Esophagus muscularis mucosa (tissue), 4 donors: ENCODE results near the gene BANK1. TPM values are rescaled to one million over a fixed set of nuclear protein-coding genes. Genes with fewer than 3 reads are reported as not detected.

Source experiments
- DNase-seq: peaks from one replicate; pipeline ENCODE4 v3.0.0-alpha.2; 2017; ENCODE audit errors: extremely low spot score
- H3K27ac ChIP-seq, 4 donors: fragments of 200-600 bp; sonication (generic); replicated peaks in 1 of 4; 1 replicate in 3 of 4; 2 replicates in 1 of 4; pipeline ENCODE4 v1.5.1; 2016 to 2019; ENCODE audit warnings: mild to moderate bottlenecking in 1 of 4
- H3K27me3 ChIP-seq, 4 donors: fragments of 200-600 bp; sonication (generic); one replicate each; pipeline versions ENCODE4 v1.5.1 to v1.6.0; 2016 to 2019
- H3K36me3 ChIP-seq, 4 donors: fragments of 200-600 bp; sonication (generic); one replicate each; pipeline ENCODE4 v1.5.1; 2016 to 2019
- H3K4me1 ChIP-seq, 4 donors: fragments of 200-600 bp; sonication (generic); one replicate each; pipeline ENCODE4 v1.5.1; 2016 to 2019
- H3K4me3 ChIP-seq, 4 donors: fragments of 200-600 bp; sonication (generic); 1 replicate in 2 of 4; 2 replicates in 2 of 4; pipeline ENCODE4 v1.5.1; 2016 to 2019; ENCODE audit warnings: mild to moderate bottlenecking in 4 of 4, moderate library complexity in 1 of 4
- H3K9me3 ChIP-seq, 4 donors: fragments of 200-600 bp; sonication (generic); 1 replicate in 3 of 4; 2 replicates in 1 of 4; pipeline ENCODE4 v1.5.1; 2016 to 2019
- EP300 ChIP-seq: sonication (generic); formaldehyde crosslinking; IDR thresholded peaks from one replicate; pipeline ENCODE4 v1.6.1; 2017; ENCODE audit warnings: antibody characterized with exemption
- POLR2A ChIP-seq: fragments of 450-650 bp; IDR thresholded peaks from one replicate; pipeline ENCODE4 v1.6.1; 2017; ENCODE audit warnings: antibody characterized with exemption, moderate library complexity, mild to moderate bottlenecking, low read depth
- POLR2AphosphoS5 ChIP-seq, 2 donors: sonication (generic); formaldehyde crosslinking; IDR thresholded peaks; one replicate each; pipeline ENCODE4 v1.6.1; 2017; ENCODE audit warnings: antibody characterized with exemption in 2 of 2
- WGBS: methylation state at CpG from one replicate; pipeline ENCODE4 v1.1.5; 2018; 5-methylcytosine and 5-hydroxymethylcytosine counted together
- intact Hi-C: fragments of 100-400 bp; cut with DNase I; formaldehyde crosslinking; loops from one replicate; pipeline ENCODE4 v1.15.1; 2023
- total RNA-seq, 4 donors: library from RNA; depleted of rRNA; stranded (reverse); fragments of >200 nt; gene quantifications; one replicate each; pipeline versions ENCODE4 v1.1.0 to v1.2.1, GENCODE V29; 2016
- TF ChIP-seq, protein P1 (sequence below), 3 experiments: fragments of 200-600 bp in 2 of 3; fragments of 450-650 bp in 1 of 3; sonication (generic) in 2 of 3; IDR thresholded peaks; one replicate each; pipeline ENCODE4 v1.5.1; 2017 to 2019; ENCODE audit warnings: antibody characterized with exemption in 3 of 3, mild to moderate bottlenecking in 2 of 3, moderate library complexity in 1 of 3

Gene BANK1
- total RNA-seq, 4 donors from 2014 or later: 0.45 to 2.7 (median 0.96) TPM

DNA sequence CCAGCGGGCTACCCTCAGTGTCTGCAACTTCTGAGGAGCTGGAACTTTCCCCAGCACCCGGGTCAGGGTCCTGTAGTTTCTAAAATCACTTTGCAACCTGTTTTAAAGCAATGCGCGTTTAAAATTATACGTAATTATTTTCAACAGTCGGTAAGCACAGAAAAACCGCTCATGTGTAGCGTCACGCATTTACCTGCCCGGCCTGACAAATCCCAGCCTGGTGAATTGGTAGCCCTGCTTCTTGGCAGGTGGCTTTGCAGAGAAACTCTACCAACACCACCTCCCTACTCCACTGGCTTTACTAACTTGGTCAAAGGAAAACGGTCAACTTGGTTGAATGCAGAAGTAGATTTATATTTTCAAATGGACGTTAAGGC lies 640 bp downstream of the BANK1 start:
- Histone ChIP-seq H3K9me3 (peaks cover 0 to 5% (median 0%) of the 10 kb centered on the region in 4 donors), H3K27me3 (peaks cover 0 to 5% (median 0%) of the 10 kb centered on the region in 4 donors), H3K4me3 (peak overlapping the region; percentile 56 to 65 (median 60)), H3K27ac (peak overlapping the region in 3 of 4 donors; percentile 44 to 68 (median 52)), H3K4me1 (peaks cover 0 to 14% (median 11%) of the 10 kb centered on the region in 4 donors), H3K36me3 (no peaks in the 10 kb centered on the region)
- no peak for TF ChIP-seq EP300
- TF ChIP-seq POLR2A: no peak
- TF ChIP-seq POLR2AphosphoS5 (IDR thresholded peaks at IDR 0.05): no peak
- TF ChIP-seq, protein P1, sequence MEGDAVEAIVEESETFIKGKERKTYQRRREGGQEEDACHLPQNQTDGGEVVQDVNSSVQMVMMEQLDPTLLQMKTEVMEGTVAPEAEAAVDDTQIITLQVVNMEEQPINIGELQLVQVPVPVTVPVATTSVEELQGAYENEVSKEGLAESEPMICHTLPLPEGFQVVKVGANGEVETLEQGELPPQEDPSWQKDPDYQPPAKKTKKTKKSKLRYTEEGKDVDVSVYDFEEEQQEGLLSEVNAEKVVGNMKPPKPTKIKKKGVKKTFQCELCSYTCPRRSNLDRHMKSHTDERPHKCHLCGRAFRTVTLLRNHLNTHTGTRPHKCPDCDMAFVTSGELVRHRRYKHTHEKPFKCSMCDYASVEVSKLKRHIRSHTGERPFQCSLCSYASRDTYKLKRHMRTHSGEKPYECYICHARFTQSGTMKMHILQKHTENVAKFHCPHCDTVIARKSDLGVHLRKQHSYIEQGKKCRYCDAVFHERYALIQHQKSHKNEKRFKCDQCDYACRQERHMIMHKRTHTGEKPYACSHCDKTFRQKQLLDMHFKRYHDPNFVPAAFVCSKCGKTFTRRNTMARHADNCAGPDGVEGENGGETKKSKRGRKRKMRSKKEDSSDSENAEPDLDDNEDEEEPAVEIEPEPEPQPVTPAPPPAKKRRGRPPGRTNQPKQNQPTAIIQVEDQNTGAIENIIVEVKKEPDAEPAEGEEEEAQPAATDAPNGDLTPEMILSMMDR (IDR thresholded peaks at IDR 0.05): no peak
- no peak for DNase-seq
- intact Hi-C loops: no loop called here
- WGBS: 40% methylated on average over 12 of the region's 12 CpGs

DNA sequence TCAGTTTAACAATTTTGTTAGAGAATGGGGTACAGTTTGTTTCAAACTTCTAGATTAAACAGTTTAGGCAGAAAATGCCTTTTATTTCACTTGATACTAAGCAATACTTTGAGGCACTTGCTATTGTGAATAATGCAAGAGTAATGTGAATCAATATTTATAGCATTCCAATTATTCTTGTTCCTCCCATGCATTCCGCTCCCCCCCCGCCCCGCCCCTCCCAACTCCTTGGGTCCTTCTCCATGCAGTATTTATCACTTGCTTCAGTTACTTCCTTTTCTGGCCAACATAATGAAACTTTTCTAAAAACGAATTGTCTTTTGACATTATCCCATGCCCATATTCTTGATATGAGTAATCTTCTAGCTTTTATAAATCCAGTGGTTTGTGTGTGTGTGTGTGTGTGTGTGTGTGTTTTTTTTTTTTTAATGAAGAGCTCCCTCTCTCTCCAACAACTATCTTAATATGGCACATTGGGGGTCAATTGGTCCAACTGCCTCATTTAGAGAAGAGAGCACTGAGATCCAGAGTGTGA lies 1.6 kb downstream of the BANK1 start:
- intact Hi-C loops: no loop called here
- peaks cover 0 to under 1% (median 0%) of the 10 kb centered on the region in 4 donors for H3K9me3 ChIP-seq
- DNase-seq: no peak
- H3K4me3 ChIP-seq: no peak overlapping the region
- peaks cover 0 to 5% (median 0%) of the 10 kb centered on the region in 4 donors for H3K27me3 ChIP-seq
- TF ChIP-seq POLR2A (no peak), POLR2AphosphoS5 (IDR thresholded peaks at IDR 0.05) (no peak), EP300 (no peak)
- TF ChIP-seq, protein P1 (IDR thresholded peaks at IDR 0.05): no peak
- 76% methylated on average over 4 of the region's 4 CpGs for WGBS
- peaks cover 0 to 14% (median 11%) of the 10 kb centered on the region in 4 donors for H3K4me1 ChIP-seq
- no peaks in the 10 kb centered on the region for H3K36me3 ChIP-seq
- H3K27ac ChIP-seq: no peak overlapping the region

DNA sequence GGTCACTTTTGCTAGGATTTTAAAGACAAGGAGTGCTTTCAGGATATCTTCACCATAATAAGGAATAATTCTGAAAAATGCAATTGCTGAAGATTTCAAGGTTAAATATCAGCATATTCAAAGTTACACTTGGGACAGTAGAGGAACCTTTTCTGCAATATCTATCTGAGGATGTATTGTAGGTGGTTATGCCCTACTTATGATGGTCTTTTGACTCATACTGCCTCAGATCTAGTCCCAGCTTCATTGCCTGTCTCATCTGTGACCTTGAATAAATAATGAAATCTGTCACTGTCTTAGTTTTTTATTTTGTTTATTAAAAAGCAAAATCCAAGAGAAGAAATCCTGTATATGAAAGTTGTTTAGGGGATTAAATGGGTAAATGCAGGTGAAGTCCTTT lies 2.9 kb downstream of the BANK1 start:
- H3K4me1 ChIP-seq: peaks cover 0 to 14% (median 11%) of the 10 kb centered on the region in 4 donors
- intact Hi-C loops: no loop called here
- TF ChIP-seq EP300 (no peak), POLR2A (no peak), POLR2AphosphoS5 (IDR thresholded peaks at IDR 0.05) (no peak)
- TF ChIP-seq, protein P1 (IDR thresholded peaks at IDR 0.05): no peak

DNA sequence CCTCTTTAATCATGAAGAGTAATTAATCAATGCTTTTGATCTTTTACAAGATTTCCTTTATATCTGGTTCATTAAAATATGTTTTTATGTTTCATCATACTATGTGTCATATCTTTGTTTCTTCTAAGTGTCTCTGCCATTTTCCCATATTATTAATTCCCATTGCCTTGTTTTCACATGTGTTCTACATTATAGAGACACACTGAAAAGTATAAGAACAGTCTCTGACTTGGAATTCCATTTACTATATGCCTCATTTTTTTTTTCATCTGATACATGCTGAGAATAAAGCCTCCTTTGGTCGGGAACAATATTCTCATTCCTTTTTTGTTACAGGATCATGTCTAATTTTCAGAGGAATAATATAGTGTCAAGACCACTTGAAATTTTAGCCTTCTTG lies 4.3 kb downstream of the BANK1 start:
- Histone ChIP-seq H3K27ac (no peak overlapping the region), H3K27me3 (peaks cover 0 to 5% (median 0%) of the 10 kb centered on the region in 4 donors), H3K9me3 (peaks cover 0 to 3% (median 0%) of the 10 kb centered on the region in 4 donors), H3K36me3 (no peaks in the 10 kb centered on the region), H3K4me1 (peaks cover 0 to 14% (median 11%) of the 10 kb centered on the region in 4 donors), H3K4me3 (no peak overlapping the region)
- no peak for DNase-seq
- intact Hi-C loops: no loop called here
- WGBS: 73% methylated on average over 1 of the region's 1 CpG
- TF ChIP-seq, protein P1 (IDR thresholded peaks at IDR 0.05): no peak
- TF ChIP-seq POLR2AphosphoS5 (IDR thresholded peaks at IDR 0.05): no peak
- TF ChIP-seq EP300: no peak
- TF ChIP-seq POLR2A: no peak

More for the DNA sequence above, 2.9 kb downstream of the BANK1 start:
- Histone ChIP-seq H3K36me3 (no peaks in the 10 kb centered on the region), H3K27ac (no peak overlapping the region), H3K27me3 (peaks cover 0 to 5% (median 0%) of the 10 kb centered on the region in 4 donors), H3K9me3 (peaks cover 0 to 3% (median 0%) of the 10 kb centered on the region in 4 donors), H3K4me3 (no peak overlapping the region)
- no peak for DNase-seq

DNA sequence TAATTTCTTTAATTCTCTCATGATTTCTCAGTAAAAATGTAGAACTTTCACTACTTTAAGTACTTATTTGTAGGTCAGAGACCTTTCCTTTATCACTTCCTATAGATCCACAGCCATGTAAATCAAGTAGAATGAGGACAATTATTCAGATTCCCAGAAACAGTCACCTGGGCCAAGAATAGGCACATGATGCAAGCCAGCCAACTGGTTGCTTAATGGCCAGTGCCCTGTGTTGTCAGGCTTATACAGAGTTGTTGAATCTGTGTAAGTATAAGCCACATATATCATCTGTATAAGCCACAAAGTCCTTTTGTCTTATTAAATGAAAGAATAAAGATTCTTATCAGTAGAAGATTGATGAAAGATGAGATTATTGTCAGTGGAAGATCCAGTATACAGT lies 5.2 kb downstream of the BANK1 start:
- intact Hi-C loops: no loop called here
- Histone ChIP-seq H3K27ac (no peak overlapping the region), H3K4me3 (no peak overlapping the region), H3K27me3 (peaks cover 0 to 3% (median 0%) of the 10 kb centered on the region in 4 donors), H3K4me1 (peaks cover 0 to 8% (median 5%) of the 10 kb centered on the region in 4 donors), H3K36me3 (no peaks in the 10 kb centered on the region), H3K9me3 (peaks cover 0 to 3% (median 0%) of the 10 kb centered on the region in 4 donors)
- TF ChIP-seq POLR2AphosphoS5 (IDR thresholded peaks at IDR 0.05) (no peak), POLR2A (no peak), EP300 (no peak)
- TF ChIP-seq, protein P1 (IDR thresholded peaks at IDR 0.05): no peak
- DNase-seq: no peak
